Measurements from ENCODE around the gene ZBTB45.

Gene ZBTB45

GRCh38 chr19:58519355-58520256, at the start of gene ZBTB45:
TSS of gene ZBTB45 (minus strand) at chr19:58519810. CDS start at chr19:58517673, 2,137 bp downstream.
- Histone ChIP-seq H3K9ac (ENCODE audit: low read length in 2 of 2) (peak within 1 kb of the TSS; percentile 93 to 96), H3K27me3 (ENCODE audit: control insufficient read depth in 1 of 2, insufficient read depth in 2 of 2, low read length in 2 of 2) (no peaks in the 10 kb centered on the region), H3K36me3 (ENCODE audit: control insufficient read depth in 2 of 2, insufficient read depth in 2 of 2, low read length in 2 of 2) (peaks cover 6 to 16% of the 10 kb centered on the region in 2 donors), H3K9me3 (ENCODE audit: control insufficient read depth in 2 of 2, low read length in 2 of 2) (no peaks in the 10 kb centered on the region), H3K4me3 (ENCODE audit: low read length in 2 of 2) (peak within 1 kb of the TSS; percentile 88 to 95), H3K4me1 (ENCODE audit: control insufficient read depth, insufficient read depth, low read length) (peaks cover 37% of the 10 kb centered on the region), H3K27ac (ENCODE audit: low read length) (peak within 1 kb of the TSS; percentile 95)

- peaks cover 7 to 24% of the 10 kb centered on the region in 2 donors for H3K36me3 ChIP-seq (ENCODE audit: control insufficient read depth in 2 of 2, insufficient read depth in 2 of 2, low read length in 2 of 2)
- H3K27ac ChIP-seq (ENCODE audit: low read length), result no peak overlapping the region
- H3K4me3 ChIP-seq (ENCODE audit: low read length in 2 of 2), result no peak overlapping the region
- no peaks in the 10 kb centered on the region for H3K9me3 ChIP-seq (ENCODE audit: control insufficient read depth in 2 of 2, low read length in 2 of 2)
- no peak overlapping the region for H3K9ac ChIP-seq (ENCODE audit: low read length in 2 of 2)
- peaks cover 14% of the 10 kb centered on the region for H3K4me1 ChIP-seq (ENCODE audit: control insufficient read depth, insufficient read depth, low read length)
- no peaks in the 10 kb centered on the region for H3K27me3 ChIP-seq (ENCODE audit: control insufficient read depth in 1 of 2, insufficient read depth in 2 of 2, low read length in 2 of 2)
These were observed 49.0 kb upstream of the ZBTB45 start for GRCh38 chr19:58568453-58569130.

GRCh38 chr19:58566989-58567388, 47.4 kb upstream of the ZBTB45 start:
- no peak overlapping the region for H3K9ac ChIP-seq (ENCODE audit: low read length in 2 of 2)
- peaks cover 7 to 24% of the 10 kb centered on the region in 2 donors for H3K36me3 ChIP-seq (ENCODE audit: control insufficient read depth in 2 of 2, insufficient read depth in 2 of 2, low read length in 2 of 2)
- H3K4me1 ChIP-seq (ENCODE audit: control insufficient read depth, insufficient read depth, low read length), result peaks cover 20% of the 10 kb centered on the region
- H3K4me3 ChIP-seq (ENCODE audit: low read length in 2 of 2), result no peak overlapping the region
- no peaks in the 10 kb centered on the region for H3K9me3 ChIP-seq (ENCODE audit: control insufficient read depth in 2 of 2, low read length in 2 of 2)
- H3K27ac ChIP-seq (ENCODE audit: low read length), result no peak overlapping the region
- no peaks in the 10 kb centered on the region for H3K27me3 ChIP-seq (ENCODE audit: control insufficient read depth in 1 of 2, insufficient read depth in 2 of 2, low read length in 2 of 2)

DNA sequence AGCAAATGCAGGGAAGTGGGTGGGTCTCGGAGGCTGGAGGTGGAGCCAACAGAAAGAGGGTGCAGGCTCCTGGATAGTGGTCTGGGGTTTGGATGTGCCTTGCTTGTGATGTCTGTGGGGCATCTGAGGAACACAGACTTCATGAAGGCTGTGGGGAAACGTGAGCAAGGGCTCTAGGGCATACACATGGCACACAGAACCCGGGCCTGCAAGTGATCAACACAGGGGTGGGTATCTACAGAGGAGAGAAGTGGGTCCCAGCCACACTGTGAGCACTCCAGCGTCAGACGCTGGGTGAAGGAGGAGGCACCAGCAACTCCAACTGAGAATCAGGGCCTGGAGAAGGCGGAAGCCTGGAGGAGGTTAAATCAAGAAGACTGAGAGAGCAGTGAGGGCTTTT, 44.2 kb upstream of the ZBTB45 start:
- Histone ChIP-seq H3K9ac (ENCODE audit: low read length in 2 of 2) (no peak overlapping the region), H3K4me1 (ENCODE audit: control insufficient read depth, insufficient read depth, low read length) (peaks cover 46% of the 10 kb centered on the region), H3K27me3 (ENCODE audit: control insufficient read depth in 1 of 2, insufficient read depth in 2 of 2, low read length in 2 of 2) (no peaks in the 10 kb centered on the region), H3K27ac (ENCODE audit: low read length) (no peak overlapping the region), H3K4me3 (ENCODE audit: low read length in 2 of 2) (no peak overlapping the region), H3K36me3 (ENCODE audit: control insufficient read depth in 2 of 2, insufficient read depth in 2 of 2, low read length in 2 of 2) (peaks cover 0 to 7% of the 10 kb centered on the region in 2 donors), H3K9me3 (ENCODE audit: control insufficient read depth in 2 of 2, low read length in 2 of 2) (no peaks in the 10 kb centered on the region)

DNA sequence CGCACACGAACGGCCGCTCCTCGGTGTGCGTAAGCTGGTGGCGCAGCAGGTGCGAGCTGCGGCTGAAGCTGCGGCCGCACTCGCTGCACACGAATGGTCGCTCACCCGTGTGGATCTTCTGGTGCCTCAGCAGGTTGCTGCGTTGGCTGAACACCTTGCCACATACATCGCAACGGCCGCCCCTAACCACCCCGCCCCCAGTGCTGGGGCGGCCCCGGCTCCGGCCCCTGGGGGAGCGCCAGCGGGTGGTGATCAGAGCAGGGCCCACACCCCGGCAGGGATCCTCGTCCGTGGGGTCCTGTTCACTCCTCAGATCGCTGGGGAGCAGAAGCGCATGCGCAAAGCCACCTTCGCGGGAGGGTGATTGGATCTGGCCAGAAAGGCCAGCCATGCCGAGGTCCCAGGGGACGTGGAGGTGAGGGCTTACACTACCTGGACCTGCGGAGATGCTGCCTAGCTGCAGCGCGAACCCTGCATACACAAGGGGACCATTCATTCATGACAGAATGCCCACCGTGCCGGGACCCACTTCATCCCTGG, 43.5 kb upstream of the ZBTB45 start:
- Histone ChIP-seq H3K9ac (ENCODE audit: low read length in 2 of 2) (peak overlapping the region; percentile 58 to 79), H3K4me3 (ENCODE audit: low read length in 2 of 2) (peak overlapping the region; percentile 75 to 77), H3K27ac (ENCODE audit: low read length) (peak overlapping the region; percentile 80), H3K9me3 (ENCODE audit: control insufficient read depth in 2 of 2, low read length in 2 of 2) (no peaks in the 10 kb centered on the region), H3K36me3 (ENCODE audit: control insufficient read depth in 2 of 2, insufficient read depth in 2 of 2, low read length in 2 of 2) (peaks cover 0 to 5% of the 10 kb centered on the region in 2 donors), H3K4me1 (ENCODE audit: control insufficient read depth, insufficient read depth, low read length) (peaks cover 46% of the 10 kb centered on the region), H3K27me3 (ENCODE audit: control insufficient read depth in 1 of 2, insufficient read depth in 2 of 2, low read length in 2 of 2) (no peaks in the 10 kb centered on the region)

- Histone ChIP-seq H3K4me3 (ENCODE audit: low read length in 2 of 2) (peak overlapping the region; percentile 75 to 77), H3K4me1 (ENCODE audit: control insufficient read depth, insufficient read depth, low read length) (peaks cover 52% of the 10 kb centered on the region), H3K9me3 (ENCODE audit: control insufficient read depth in 2 of 2, low read length in 2 of 2) (no peaks in the 10 kb centered on the region), H3K9ac (ENCODE audit: low read length in 2 of 2) (peak overlapping the region; percentile 73 to 79), H3K27me3 (ENCODE audit: control insufficient read depth in 1 of 2, insufficient read depth in 2 of 2, low read length in 2 of 2) (no peaks in the 10 kb centered on the region), H3K36me3 (ENCODE audit: control insufficient read depth in 2 of 2, insufficient read depth in 2 of 2, low read length in 2 of 2) (peaks cover 0 to 3% of the 10 kb centered on the region in 2 donors), H3K27ac (ENCODE audit: low read length) (peak overlapping the region; percentile 80)
These were observed 42.8 kb upstream of the ZBTB45 start for GRCh38 chr19:58562122-58563033.

DNA sequence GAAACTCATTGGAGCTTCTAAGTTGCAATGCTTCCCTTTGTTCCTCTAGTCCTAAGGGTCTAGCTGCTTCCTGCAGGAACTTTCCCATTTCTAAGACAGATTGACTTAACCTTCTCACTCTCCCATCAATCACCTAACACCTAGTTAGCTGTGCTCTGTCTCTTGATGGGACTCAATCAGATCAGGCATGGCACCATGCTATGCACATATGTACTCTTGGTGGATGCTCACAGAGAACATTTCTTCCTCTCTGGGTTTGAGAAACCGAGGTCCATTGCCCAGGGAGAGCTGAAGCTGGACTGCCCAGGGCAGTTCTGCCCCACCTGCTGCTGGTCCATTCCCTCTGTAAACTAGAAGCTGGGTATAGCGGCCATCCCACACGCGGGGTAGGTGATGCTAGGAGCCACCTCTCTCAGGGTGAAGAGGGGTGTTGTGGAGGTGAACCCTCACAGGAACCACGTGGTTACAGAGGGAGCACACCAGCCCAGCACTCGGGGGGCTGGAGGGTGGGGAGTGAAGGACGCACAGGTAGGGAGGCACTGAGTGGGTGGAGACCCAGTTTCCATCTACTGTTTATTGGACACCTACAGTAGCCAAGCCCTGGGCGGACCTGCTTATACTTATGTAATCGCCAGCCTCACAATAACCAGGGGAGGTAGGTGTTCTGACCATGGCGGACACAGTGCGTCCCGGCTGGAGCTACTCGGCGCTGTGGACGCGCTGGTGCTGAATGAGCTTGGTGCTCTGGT, 41.9 kb upstream of the ZBTB45 start:
- Histone ChIP-seq H3K36me3 (ENCODE audit: control insufficient read depth in 2 of 2, insufficient read depth in 2 of 2, low read length in 2 of 2) (peaks cover 2 to 5% of the 10 kb centered on the region in 2 donors), H3K4me3 (ENCODE audit: low read length in 2 of 2) (peak overlapping the region; percentile 75 to 77), H3K27ac (ENCODE audit: low read length) (peak overlapping the region; percentile 80), H3K9me3 (ENCODE audit: control insufficient read depth in 2 of 2, low read length in 2 of 2) (no peaks in the 10 kb centered on the region), H3K4me1 (ENCODE audit: control insufficient read depth, insufficient read depth, low read length) (peaks cover 61% of the 10 kb centered on the region), H3K27me3 (ENCODE audit: control insufficient read depth in 1 of 2, insufficient read depth in 2 of 2, low read length in 2 of 2) (no peaks in the 10 kb centered on the region), H3K9ac (ENCODE audit: low read length in 2 of 2) (peak overlapping the region; percentile 73 to 79)

DNA sequence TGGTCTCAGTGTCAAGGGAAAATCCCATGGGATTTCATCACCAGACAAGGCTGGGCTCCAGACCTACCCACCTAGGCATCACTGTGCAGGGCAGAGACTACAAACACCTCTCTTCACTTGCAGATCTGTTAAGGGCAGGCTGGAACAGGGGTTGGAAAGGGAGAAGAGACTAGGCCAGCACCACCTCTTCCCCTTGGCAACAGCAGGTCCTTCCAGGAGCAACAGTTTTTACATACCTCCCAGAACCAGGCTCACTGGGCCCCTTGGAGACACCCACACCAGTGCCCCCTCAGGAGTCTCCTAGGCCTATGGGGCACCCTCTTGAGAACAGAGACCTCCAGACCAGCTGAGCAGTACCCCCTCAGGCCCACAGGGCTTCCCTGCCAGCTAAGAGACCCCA, 41.3 kb upstream of the ZBTB45 start:
- Histone ChIP-seq H3K27me3 (ENCODE audit: control insufficient read depth in 1 of 2, insufficient read depth in 2 of 2, low read length in 2 of 2) (no peaks in the 10 kb centered on the region), H3K4me1 (ENCODE audit: control insufficient read depth, insufficient read depth, low read length) (peaks cover 67% of the 10 kb centered on the region), H3K9ac (ENCODE audit: low read length in 2 of 2) (no peak overlapping the region), H3K36me3 (ENCODE audit: control insufficient read depth in 2 of 2, insufficient read depth in 2 of 2, low read length in 2 of 2) (peaks cover 8 to 9% of the 10 kb centered on the region in 2 donors), H3K9me3 (ENCODE audit: control insufficient read depth in 2 of 2, low read length in 2 of 2) (no peaks in the 10 kb centered on the region), H3K27ac (ENCODE audit: low read length) (no peak overlapping the region), H3K4me3 (ENCODE audit: low read length in 2 of 2) (no peak overlapping the region)

DNA sequence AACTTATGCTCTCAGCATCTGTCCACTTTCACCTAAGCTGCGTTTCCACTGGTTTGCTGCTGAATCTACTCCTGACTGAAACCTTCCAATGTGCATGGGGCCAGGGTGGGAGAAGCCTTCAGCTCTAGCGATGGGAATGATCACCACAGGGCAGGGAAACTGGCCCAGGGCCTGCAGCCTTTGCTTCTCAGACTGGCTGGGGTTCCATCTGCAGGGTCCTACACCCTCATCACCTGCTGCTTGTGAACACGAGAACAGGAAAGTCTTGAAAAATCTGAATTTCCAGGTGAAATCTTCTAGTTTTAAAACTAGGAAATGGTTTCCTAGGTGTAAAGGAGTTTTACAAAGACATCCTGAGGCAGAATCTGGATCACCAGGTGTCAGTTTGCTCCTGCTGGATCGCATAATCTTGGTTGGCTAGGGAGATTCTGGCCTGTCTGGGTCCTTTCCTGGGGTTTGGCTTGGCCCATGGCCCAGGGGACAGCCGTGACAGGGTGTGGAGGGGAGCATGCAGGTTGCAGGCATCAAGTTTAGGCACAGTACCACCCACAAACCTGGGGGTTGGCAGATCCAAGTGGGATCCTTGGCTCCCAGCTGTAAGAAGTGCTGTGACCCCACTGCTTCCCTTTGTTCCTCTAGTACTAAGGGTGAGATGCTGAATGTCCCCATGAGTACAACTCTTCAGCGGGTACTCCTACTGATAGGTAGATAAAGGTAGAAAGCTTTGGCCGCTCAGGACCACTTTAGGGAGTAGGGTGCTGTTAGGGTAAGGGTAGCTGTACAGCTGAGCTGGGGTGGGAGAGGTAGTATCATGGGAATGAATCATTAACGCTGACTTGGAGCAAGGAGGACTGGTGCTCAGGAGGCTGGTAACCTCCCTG, 40.6 kb upstream of the ZBTB45 start:
- peak overlapping the region; percentile 42 to 100 for H3K9ac ChIP-seq (ENCODE audit: low read length in 2 of 2)
- H3K4me3 ChIP-seq (ENCODE audit: low read length in 2 of 2), result peak overlapping the region; percentile 96 to 97
- H3K36me3 ChIP-seq (ENCODE audit: control insufficient read depth in 2 of 2, insufficient read depth in 2 of 2, low read length in 2 of 2), result peaks cover 8 to 9% of the 10 kb centered on the region in 2 donors
- H3K4me1 ChIP-seq (ENCODE audit: control insufficient read depth, insufficient read depth, low read length), result peaks cover 71% of the 10 kb centered on the region
- no peaks in the 10 kb centered on the region for H3K27me3 ChIP-seq (ENCODE audit: control insufficient read depth in 1 of 2, insufficient read depth in 2 of 2, low read length in 2 of 2)
- peak overlapping the region; percentile 99 for H3K27ac ChIP-seq (ENCODE audit: low read length)
- H3K9me3 ChIP-seq (ENCODE audit: control insufficient read depth in 2 of 2, low read length in 2 of 2), result no peaks in the 10 kb centered on the region

Measured in stomach smooth muscle (tissue), 2 donors.